ENCODE measurements around the gene ETV3. TPM values are rescaled to one million over a fixed set of nuclear protein-coding genes. Genes with fewer than 3 reads are reported as not detected.

The ETV3 gene
- total and polyA plus RNA-seq, 2 of the 8 experiments (the other 6 are each of a cell fraction or from before 2014, with no cell fraction given), result 6.0 to 23.8 TPM

DNA sequence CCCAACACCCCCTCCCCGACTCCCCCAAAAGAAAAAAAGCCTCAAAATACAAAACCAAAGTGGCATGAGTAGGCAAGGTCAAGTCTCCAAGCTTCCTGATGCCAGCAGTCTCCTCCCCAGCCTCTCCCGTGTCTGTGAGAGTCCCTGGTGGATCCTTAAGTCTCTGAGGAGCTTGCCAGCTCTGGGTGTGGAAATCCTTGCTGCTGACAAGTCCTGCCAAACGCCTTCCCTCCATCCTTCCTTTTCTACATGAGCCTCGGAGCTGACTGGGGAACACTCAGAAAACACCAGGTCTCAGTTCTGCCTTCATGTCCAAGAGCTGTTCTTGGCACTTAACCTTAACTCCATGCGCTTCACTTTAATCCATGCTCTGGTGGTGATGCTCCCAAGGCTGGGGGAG is 34.9 kb downstream of the ETV3 start:
- no peak for FAIRE-seq
- no peak overlapping the region for H3K4ac ChIP-seq (replicated peaks; ENCODE audit: insufficient read length, low read depth, low read length)
- no peak overlapping the region for H3K23ac ChIP-seq (ENCODE audit: insufficient read length)
- no peak for DNase-seq (ENCODE audit: low read depth in 1 of 2, low spot score in 2 of 2)
- no peaks in the 10 kb centered on the region for H4K20me1 ChIP-seq (replicated peaks in 1 of 2; ENCODE audit: control insufficient read depth in 1 of 2, insufficient read depth in 2 of 2, low read length in 2 of 2)
- POLR2A ChIA-PET (ENCODE audit: partially characterized antibody), result interaction anchor here (0.8 to 1.8 kb wide), 4 partner anchors 16 to 39 kb away, joined by 3 to 5 read pairs (median 3); no protein-coding TSS in a partner anchor
- peaks cover 0 to 10% (median 0%) of the 10 kb centered on the region in 4 experiments; a peak in 2 of 7 replicates for H3K4me1 ChIP-seq (replicated peaks in 1 of 4; ENCODE audit: control insufficient read depth in 3 of 4, insufficient read depth in 4 of 4, low read length in 3 of 4)
- H3K18ac ChIP-seq (ENCODE audit: extremely low read depth, low read length), result no peak overlapping the region
- WGBS, 2 experiments (ENCODE audit: extremely low coverage in 1 of 2, insufficient coverage in 1 of 2, insufficient read length in 1 of 2, insufficient replicate concordance in 2 of 2, low coverage in 1 of 2, low lambda C conversion rate in 2 of 2, missing lambda C conversion rate in 1 of 2), result 88% methylated on average over 4 of the region's 5 CpGs; no CpG with 5 or more reads in 1 of the 2 experiments
- no peak overlapping the region for H2AFZ ChIP-seq (ENCODE audit: low read length)
- H3K27ac ChIP-seq (ENCODE audit: low read depth, low read length), result no peak overlapping the region
- peaks cover 0 to 3% (median 1%) of the 10 kb centered on the region in 4 experiments; a peak in 2 of 7 replicates for H3K27me3 ChIP-seq (replicated peaks in 1 of 4; ENCODE audit: control insufficient read depth in 3 of 4, extremely low read depth in 1 of 4, insufficient read depth in 3 of 4, low read length in 3 of 4)
- no peaks in the 10 kb centered on the region for H3K36me3 ChIP-seq (ENCODE audit: control insufficient read depth in 2 of 4, insufficient read depth in 4 of 4, low read length in 3 of 4)
- no peak overlapping the region for H2BK15ac ChIP-seq (ENCODE audit: low read length)
- no peak overlapping the region for H2BK120ac ChIP-seq (replicated peaks; ENCODE audit: low read depth, low read length)
- H3K9ac ChIP-seq (replicated peaks in 1 of 4; ENCODE audit: extremely low read depth in 1 of 4, low read depth in 3 of 4, low read length in 3 of 4), result no peak overlapping the region
- no peaks in the 10 kb centered on the region for H3K9me3 ChIP-seq (ENCODE audit: insufficient read depth in 2 of 2, low read depth in 1 of 2, low read length in 1 of 2)
- no peak for TF ChIP-seq CHD2 (IDR thresholded peaks at IDR 0.05; ENCODE audit: low read length)
- no peak for TF ChIP-seq NANOG (IDR thresholded peaks at IDR 0.05; ENCODE audit: insufficient read depth, low read depth, low read length, poor library complexity, severe bottlenecking)
- TF ChIP-seq GABPA (IDR thresholded peaks at IDR 0.05; ENCODE audit: borderline replicate concordance, insufficient read depth, low read length), result no peak
- no peak for TF ChIP-seq SAP30 (IDR thresholded peaks at IDR 0.05; ENCODE audit: insufficient read depth, insufficient replicate concordance, low read length)
- TF ChIP-seq TCF12 (IDR thresholded peaks at IDR 0.05; ENCODE audit: low read depth, low read length), result no peak
- TF ChIP-seq, protein P1, sequence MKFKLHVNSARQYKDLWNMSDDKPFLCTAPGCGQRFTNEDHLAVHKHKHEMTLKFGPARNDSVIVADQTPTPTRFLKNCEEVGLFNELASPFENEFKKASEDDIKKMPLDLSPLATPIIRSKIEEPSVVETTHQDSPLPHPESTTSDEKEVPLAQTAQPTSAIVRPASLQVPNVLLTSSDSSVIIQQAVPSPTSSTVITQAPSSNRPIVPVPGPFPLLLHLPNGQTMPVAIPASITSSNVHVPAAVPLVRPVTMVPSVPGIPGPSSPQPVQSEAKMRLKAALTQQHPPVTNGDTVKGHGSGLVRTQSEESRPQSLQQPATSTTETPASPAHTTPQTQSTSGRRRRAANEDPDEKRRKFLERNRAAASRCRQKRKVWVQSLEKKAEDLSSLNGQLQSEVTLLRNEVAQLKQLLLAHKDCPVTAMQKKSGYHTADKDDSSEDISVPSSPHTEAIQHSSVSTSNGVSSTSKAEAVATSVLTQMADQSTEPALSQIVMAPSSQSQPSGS (IDR thresholded peaks at IDR 0.05; ENCODE audit: low read length), result no peak
- TF ChIP-seq POLR2A (IDR thresholded peaks at IDR 0.05; ENCODE audit: control extremely low read depth in 1 of 2, low read depth in 2 of 2, low read length in 2 of 2), result no peak
- TF ChIP-seq TAF1 (IDR thresholded peaks at IDR 0.05; ENCODE audit: low read depth, low read length), result no peak
- TF ChIP-seq SP2 (IDR thresholded peaks at IDR 0.05; ENCODE audit: low read length), result no peak
- no peaks in the 10 kb centered on the region for H3K79me2 ChIP-seq (ENCODE audit: control insufficient read depth in 1 of 2, insufficient read depth in 2 of 2, low read length in 2 of 2)
- no peak overlapping the region for H2BK12ac ChIP-seq (ENCODE audit: low read depth, low read length)
- H3K14ac ChIP-seq (ENCODE audit: insufficient read length), result no peak overlapping the region
- H3K79me1 ChIP-seq (ENCODE audit: low read depth, low read length), result no peaks in the 10 kb centered on the region
- CTCF ChIA-PET (ENCODE audit: partially characterized antibody), result interaction anchor here (0.8 to 8.1 kb wide), 8 partner anchors 11 to 267 kb away, joined by 3 to 52 read pairs (median 4); no protein-coding TSS in a partner anchor
- no peak overlapping the region for H4K91ac ChIP-seq (replicated peaks; ENCODE audit: insufficient read length, low read length)
- H3K56ac ChIP-seq (replicated peaks; ENCODE audit: insufficient read length, low read depth, low read length), result no peak overlapping the region
- 0 out of 2 replicates have a peak, but pooled peaks cover 2% of the 10 kb centered on the region for H3K23me2 ChIP-seq (ENCODE audit: low read depth, low read length)
- H3K4me2 ChIP-seq (ENCODE audit: insufficient read depth in 1 of 2, low read depth in 2 of 2, low read length in 2 of 2), result no peak overlapping the region
- no peak overlapping the region for H3K4me3 ChIP-seq (ENCODE audit: extremely low read depth in 1 of 4, insufficient read depth in 2 of 4, low read depth in 3 of 4, low read length in 4 of 4)
- H2BK20ac ChIP-seq (ENCODE audit: low read length), result no peak overlapping the region
- no peak overlapping the region for H2BK5ac ChIP-seq (ENCODE audit: low read depth, low read length)
- no peak overlapping the region for H4K8ac ChIP-seq (ENCODE audit: extremely low read depth, insufficient read depth, low read length)
- no peak overlapping the region for H4K5ac ChIP-seq (ENCODE audit: insufficient read length, low read depth, low read length)
- no peak overlapping the region for H2AK5ac ChIP-seq (ENCODE audit: low read depth, low read length)

Measured in H1 (cell line).